Renal pelvis (tissue), 4 donors: ENCODE results near the gene EPHB3. TPM values are rescaled to one million over a fixed set of nuclear protein-coding genes. Genes with fewer than 3 reads are reported as not detected.
A peak's percentile ranks its signal among the peaks of the same experiment; 100 is the strongest.

ENCODE experiments used
- DNase-seq: peaks from one replicate; pipeline ENCODE4 v3.0.0-alpha.2; 2013
- polyA plus RNA-seq, 3 donors: library from polyadenylated mRNA; unstranded; fragments of 120-200 nt; gene quantifications; one replicate each; pipeline ENCODE4 v1.2.1, GENCODE V29; 2013; ENCODE audit not compliant: insufficient read length in 3 of 3

The EPHB3 gene
- polyA plus RNA-seq, 3 donors = 25.4 to 33.2 (median 29.1) TPM

- DNase-seq = no peak
Observed at GRCh38 chr3:184576457-184577240, 15.1 kb downstream of the EPHB3 start.

DNA sequence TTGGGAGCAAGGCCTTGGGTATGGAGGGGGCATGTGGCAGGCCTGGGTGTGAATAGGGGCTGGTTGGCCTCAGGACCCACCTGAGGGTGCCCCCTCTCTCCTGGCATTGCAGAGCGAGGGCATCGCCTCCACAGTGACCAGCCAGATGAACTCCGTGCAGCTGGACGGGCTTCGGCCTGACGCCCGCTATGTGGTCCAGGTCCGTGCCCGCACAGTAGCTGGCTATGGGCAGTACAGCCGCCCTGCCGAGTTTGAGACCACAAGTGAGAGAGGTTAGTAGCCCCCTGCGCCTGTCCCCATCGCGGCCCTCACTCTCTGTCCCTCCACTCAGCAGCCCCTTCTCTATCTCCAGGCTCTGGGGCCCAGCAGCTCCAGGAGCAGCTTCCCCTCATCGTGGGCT lies 16.0 kb downstream of the EPHB3 start:
- DNase-seq = no peak

GRCh38 chr3:184578218-184578617 lies 16.6 kb downstream of the EPHB3 start:
- DNase-seq = no peak

DNA sequence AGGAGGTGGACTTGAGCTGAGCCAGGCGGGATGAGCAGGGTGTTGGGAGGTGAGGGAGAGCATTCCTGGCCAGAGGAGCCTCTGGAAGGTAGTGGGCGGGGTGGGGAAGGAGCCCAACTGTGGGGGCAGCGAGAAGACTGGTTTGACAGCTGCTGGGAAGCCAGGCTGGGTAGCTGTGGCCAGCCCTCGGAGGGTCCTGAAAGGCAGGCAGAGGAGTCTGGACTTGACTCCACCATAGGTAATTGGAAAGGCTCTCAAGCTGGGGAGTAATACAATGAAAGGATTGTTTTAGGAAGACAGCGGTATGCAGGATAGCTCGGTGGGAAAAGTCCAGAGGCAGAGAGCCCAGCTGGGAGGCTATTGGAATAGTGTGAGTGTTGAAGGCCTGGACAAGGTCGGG lies 17.2 kb downstream of the EPHB3 start:
- no peak for DNase-seq

DNA sequence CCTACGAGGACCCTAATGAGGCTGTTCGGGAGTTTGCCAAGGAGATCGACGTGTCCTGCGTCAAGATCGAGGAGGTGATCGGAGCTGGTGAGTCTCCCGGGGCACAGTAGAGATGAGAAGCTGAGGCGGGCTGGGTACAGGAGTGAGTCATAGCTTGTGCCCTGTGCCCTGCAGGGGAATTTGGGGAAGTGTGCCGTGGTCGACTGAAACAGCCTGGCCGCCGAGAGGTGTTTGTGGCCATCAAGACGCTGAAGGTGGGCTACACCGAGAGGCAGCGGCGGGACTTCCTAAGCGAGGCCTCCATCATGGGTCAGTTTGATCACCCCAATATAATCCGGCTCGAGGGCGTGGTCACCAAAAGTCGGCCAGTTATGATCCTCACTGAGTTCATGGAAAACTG lies 17.9 kb downstream of the EPHB3 start:
- no peak for DNase-seq

DNA sequence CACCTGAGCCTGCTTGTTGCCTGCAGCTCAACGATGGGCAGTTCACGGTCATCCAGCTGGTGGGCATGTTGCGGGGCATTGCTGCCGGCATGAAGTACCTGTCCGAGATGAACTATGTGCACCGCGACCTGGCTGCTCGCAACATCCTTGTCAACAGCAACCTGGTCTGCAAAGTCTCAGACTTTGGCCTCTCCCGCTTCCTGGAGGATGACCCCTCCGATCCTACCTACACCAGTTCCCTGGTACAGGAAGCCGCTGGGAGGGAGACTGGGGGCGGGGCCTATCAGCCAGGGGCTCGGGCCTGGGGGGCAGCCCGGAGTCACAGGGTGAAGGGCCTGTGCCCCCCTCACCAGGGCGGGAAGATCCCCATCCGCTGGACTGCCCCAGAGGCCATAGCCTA lies 18.8 kb downstream of the EPHB3 start:
- no peak for DNase-seq

GRCh38 chr3:184581331-184581855 lies 19.8 kb downstream of the EPHB3 start:
- no peak for DNase-seq

GRCh38 chr3:184582646-184583577 lies 21.3 kb downstream of the EPHB3 start:
- no peak for DNase-seq

DNA sequence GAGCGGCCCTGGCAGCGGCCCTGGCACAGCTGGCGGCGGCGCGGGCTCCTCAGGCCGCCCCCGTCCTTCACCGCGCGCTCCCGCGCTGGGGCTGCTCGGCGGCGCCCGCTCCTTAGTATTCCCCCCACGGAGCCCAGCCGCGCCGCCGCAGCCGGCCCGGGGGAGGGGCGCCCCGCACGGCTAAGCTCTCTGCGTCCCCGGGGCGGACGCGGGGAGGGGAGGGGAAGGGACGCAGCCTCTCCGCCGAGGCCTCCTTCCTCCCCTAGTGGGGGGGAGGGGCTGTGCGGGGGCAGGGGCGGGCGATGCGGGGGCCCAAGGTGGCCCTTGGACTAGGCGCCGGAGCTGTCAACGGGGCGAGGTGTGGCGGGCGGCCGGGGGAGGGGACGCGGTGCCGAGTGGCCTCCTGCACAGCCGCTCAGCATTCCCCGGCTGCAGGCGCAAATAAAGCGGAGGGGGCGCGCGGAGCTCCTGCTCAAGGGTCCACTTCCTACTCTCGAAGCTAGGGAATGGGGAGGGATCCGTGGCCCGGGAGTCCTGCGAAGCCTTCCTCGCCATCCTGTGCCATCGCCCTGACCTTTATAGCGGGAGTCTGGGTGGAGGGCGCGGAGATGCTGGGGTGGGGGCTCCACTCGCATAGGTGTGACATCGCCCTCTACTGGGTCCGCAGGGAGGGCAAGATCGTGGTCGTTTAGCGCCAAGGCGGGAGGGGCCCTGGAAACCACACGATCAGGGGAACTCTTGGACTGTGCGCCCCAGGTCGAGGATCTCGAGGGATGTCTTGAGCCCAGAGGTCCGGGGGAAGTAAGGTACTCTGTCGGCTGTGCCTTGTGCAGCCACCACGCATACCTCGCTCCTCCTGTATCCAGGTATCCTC lies 22.2 kb downstream of the EPHB3 start:
- no peak for DNase-seq

DNA sequence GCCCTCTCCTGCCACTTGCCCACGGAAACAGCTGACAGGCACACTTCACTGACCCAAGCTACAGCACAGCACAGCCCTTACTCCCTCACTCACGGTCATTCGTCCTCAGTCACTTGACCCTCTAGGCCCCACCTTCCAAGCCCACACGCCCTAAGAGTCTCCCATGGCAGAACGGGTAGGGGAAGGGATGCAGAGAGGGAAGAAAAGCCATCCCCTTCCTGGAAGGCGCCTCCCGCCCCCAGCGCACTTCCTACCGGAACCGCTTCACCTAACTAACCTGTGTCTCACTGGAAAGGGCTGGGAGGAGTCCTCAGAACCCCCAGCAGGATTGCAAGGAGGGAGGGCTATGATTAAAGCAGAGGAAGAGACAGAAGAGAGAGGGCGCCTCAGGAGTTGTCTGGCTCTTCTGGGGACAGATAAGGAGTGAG lies 22.9 kb downstream of the EPHB3 start:
- DNase-seq = no peak

- DNase-seq = no peak
Observed at GRCh38 chr3:184585545-184585944, 24.0 kb downstream of the EPHB3 start.

DNA sequence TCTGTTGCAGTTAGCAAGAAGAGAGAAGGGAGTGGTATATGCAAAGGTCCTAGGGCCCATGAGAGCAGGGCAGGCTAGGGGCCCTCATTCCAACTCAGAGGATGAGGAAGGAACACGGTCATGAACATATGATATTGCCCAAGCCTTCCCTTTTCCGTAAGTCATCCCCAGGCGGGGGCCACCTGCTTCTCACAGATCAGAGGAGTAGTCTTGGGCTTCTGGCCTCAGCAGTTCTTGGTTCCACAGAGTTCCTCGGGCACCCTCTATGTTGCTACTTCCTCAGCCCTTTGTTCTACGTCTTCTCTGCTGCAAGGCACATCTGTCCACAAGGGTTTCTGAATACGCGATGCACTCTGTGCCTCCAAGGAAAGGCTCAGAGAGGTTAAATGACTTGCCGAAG lies 25.3 kb downstream of the EPHB3 start:
- no peak for DNase-seq

DNA sequence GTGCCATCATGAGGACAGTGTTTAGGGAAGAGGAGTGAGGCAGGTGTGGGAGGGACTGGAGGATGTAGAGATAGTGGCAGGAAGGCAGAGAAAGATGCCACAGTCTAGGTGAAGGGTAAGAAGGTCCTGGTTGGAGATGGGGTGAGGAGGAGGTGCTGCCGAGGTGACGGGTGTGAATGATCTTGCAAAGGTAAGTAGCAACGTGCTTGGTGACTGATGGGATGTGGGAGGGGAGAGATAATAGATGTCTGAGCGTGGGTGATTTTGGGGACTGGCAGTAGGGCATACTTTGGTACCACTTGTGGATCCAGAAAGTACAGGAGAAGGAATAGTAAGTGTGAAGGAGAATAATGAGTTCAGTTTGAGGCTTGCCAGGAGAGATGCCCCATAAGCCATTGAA lies 27.2 kb downstream of the EPHB3 start:
- no peak for DNase-seq

DNA sequence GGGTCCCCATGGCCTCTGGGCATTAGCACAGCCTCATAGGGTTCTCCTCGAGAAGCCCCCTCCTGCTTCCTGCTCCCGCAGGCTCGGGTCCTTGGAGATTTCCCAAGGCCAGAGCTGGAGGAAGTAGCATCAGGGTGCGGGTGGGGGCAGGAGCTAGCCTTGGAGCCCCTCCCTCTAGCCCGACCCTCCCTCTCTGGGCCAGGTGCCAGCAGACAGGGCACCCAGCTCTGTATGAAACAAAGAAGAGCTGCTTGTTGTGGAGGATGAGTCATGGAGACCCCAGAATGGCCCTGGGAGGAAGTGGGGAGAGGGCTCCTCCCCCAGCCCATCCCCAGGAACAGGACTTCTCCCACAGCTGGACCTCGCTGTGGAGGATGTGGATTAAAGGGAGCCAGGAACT lies 29.2 kb downstream of the EPHB3 start:
- no peak for DNase-seq

GRCh38 chr3:184591789-184592188 lies 30.2 kb downstream of the EPHB3 start:
- no peak for DNase-seq

DNA sequence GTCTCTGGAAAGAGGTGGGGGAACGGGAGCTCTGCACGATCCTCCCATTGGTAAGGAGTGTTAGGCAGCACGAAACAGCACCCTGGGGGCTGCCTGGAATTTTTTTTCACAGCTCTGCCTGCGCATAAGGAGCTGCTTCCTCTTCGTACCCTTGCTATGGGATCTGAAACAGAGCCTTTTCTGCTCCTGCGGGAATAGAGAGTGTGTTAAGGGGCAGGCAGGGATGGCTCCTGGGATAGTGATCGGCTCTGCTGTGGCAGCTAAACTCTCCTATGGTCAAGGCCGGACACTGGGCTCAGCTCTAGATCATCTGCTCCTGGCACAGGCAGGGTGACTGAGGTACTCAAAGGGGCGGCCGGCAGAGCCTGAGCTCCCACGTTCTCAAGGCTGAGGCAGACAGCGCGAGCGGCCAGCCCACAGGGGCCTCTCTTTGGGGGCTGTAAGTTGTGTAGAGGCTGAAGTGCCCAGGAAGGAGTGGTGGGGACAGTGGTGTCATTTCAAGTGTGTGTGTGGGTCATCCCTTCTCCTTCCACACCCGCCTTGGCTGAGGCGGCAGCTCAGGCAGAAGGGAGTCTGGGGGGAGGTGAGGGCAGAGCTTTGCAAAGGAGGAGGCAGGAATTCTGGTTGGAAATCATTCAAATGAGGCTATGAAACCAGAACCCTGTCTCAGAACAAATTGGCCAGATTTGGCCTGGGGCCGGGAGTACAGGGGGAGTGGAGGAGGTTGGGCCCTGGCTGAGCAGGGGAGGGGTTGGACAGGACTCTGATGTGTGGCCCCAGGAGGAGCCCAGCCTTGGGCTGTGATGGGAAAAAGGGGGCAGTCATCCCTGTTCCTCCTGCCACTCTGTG lies 31.0 kb downstream of the EPHB3 start:
- peak; percentile 83 for DNase-seq

- DNase-seq = no peak
Observed at GRCh38 chr3:184593220-184593927, 31.8 kb downstream of the EPHB3 start.

DNA sequence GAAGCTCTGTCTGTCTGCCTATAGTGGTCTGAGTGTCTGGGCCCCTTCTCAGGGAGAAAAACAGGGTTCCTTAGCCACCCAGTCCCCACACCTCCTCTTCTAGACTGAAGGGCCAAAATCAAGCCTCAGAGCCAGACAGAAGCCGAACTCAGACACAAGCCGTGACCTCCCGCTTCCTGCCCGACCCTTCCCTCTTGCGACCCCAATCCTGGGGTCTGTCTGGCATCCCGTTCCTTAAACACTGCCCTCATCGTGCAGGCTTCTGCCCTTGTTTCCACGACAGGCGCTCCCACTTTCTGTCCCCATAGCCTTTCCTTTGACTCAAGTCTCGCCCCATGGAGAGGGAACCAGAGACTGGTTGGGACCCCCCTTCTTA lies 32.3 kb downstream of the EPHB3 start:
- no peak for DNase-seq

GRCh38 chr3:184594371-184595001 lies 32.9 kb downstream of the EPHB3 start:
- no peak for DNase-seq

- DNase-seq = no peak
Observed at GRCh38 chr3:184595726-184596125, 34.1 kb downstream of the EPHB3 start.
